Measurements from ENCODE around the gene THOC5.

- TF ChIP-seq EZH2phosphoT487 (IDR thresholded peaks at IDR 0.05; ENCODE audit: borderline replicate concordance) (no peak), CTCF (conservative IDR thresholded peaks at IDR 0.05; ENCODE audit: low read length) (no peak)
Observed at GRCh38 chr22:29580200-29580810, 26.7 kb upstream of the THOC5 start.
